Glutamatergic neuron (in vitro differentiated cells): Measurements from ENCODE around the gene LRRC7. TPM values are rescaled to one million over a fixed set of nuclear protein-coding genes. Genes with fewer than 3 reads are reported as not detected.

ENCODE experiments used
- DNase-seq: peaks from one replicate; pipeline ENCODE4 v3.0.0; 2022
- H3K27ac Mint-ChIP-seq: one replicate; pipeline ENCODE4 v1.8.0; 2020; ENCODE audit warnings: mild to moderate bottlenecking, mixed read lengths, inconsistent platforms; ENCODE audit not compliant: unreplicated experiment
- H3K27me3 Mint-ChIP-seq: one replicate; pipeline ENCODE4 v1.8.0; 2020; ENCODE audit warnings: mild to moderate bottlenecking, moderate library complexity, mixed read lengths, inconsistent platforms; ENCODE audit not compliant: unreplicated experiment
- H3K36me3 Mint-ChIP-seq: one replicate; pipeline ENCODE4 v1.8.0; 2020; ENCODE audit warnings: mild to moderate bottlenecking, mixed read lengths, inconsistent platforms; ENCODE audit not compliant: unreplicated experiment
- H3K4me1 Mint-ChIP-seq: one replicate; pipeline ENCODE4 v1.8.0; 2020; ENCODE audit warnings: mild to moderate bottlenecking, low read depth, mixed read lengths, inconsistent platforms; ENCODE audit not compliant: unreplicated experiment
- H3K4me3 Mint-ChIP-seq: one replicate; pipeline ENCODE4 v1.8.0; 2020; ENCODE audit warnings: mild to moderate bottlenecking, mixed read lengths, inconsistent platforms; ENCODE audit not compliant: unreplicated experiment
- H3K9me3 Mint-ChIP-seq: one replicate; pipeline ENCODE4 v1.8.0; 2020; ENCODE audit warnings: mild to moderate bottlenecking, moderate library complexity, mixed read lengths, inconsistent platforms; ENCODE audit not compliant: unreplicated experiment
- CTCF ChIP-seq: fragments of 200-600 bp; sonication (generic); IDR thresholded peaks from one replicate; pipeline ENCODE4 v1.5.0; 2021; ENCODE audit not compliant: partially characterized antibody, unreplicated experiment
- total RNA-seq: library from RNA; stranded (reverse); fragmentation: NEBNext Ultra II Directional; extraction: Animal tissue kit (Norgen Biotek cat#: 25700); gene quantifications from one replicate; pipeline ENCODE4 v1.2.1, GENCODE V29; 2021; ENCODE audit not compliant: unreplicated experiment

LRRC7 gene
- total RNA-seq, 1 donor from 2014 or later = 19.1 TPM

DNA sequence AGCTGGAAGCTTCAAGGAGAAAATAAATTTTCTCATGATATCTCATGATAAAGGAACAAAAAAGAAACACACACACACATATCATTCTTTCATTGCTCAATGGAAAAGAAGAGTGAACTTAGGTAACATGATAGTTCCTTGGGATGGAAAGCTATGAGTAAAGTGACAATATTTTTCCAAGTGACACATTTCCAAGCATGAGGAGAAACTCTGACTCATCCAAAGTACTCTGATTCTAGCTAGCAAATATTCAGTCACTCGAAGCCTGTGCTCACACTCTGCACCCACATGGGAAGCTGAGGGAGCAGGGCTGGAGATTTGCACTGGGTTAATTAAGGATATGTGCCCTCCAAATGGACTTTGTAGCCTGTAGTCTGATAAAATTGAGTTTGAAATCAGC lies 415.3 kb downstream of the LRRC7 start:
- peaks cover 2% of the 10 kb centered on the region for H3K27me3 Mint-ChIP-seq
- no peaks in the 10 kb centered on the region for H3K36me3 Mint-ChIP-seq
- DNase-seq = no peak
- H3K9me3 Mint-ChIP-seq = no peaks in the 10 kb centered on the region
- no peak overlapping the region for H3K4me3 Mint-ChIP-seq
- no peak for TF ChIP-seq CTCF
- no peak overlapping the region for H3K27ac Mint-ChIP-seq
- no peaks in the 10 kb centered on the region for H3K4me1 Mint-ChIP-seq

DNA sequence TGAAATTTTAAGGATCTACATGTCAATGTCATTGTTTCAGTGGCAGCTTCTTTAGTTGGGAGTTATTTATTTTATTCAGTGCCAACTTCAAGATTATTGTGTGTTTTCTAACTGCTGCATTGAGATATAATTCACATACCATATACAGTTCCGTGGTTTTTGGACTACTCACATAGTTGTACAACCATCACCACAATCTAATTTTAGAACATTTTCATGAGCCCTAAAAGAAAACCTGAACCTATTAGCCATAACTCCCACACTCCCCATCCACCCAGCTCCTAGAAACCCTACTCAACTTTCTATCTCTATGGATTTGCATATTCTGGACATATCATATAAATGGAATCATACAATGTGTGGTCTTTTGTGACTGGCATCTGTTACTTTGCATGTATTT lies 417.7 kb downstream of the LRRC7 start:
- TF ChIP-seq CTCF = no peak
- H3K4me3 Mint-ChIP-seq = no peak overlapping the region
- no peak for DNase-seq
- no peaks in the 10 kb centered on the region for H3K9me3 Mint-ChIP-seq
- H3K4me1 Mint-ChIP-seq = no peaks in the 10 kb centered on the region
- H3K27me3 Mint-ChIP-seq = peaks cover 2% of the 10 kb centered on the region
- no peak overlapping the region for H3K27ac Mint-ChIP-seq
- no peaks in the 10 kb centered on the region for H3K36me3 Mint-ChIP-seq

- no peak for DNase-seq
- TF ChIP-seq CTCF = no peak
- no peaks in the 10 kb centered on the region for H3K9me3 Mint-ChIP-seq
Observed at GRCh38 chr1:69985901-69986439, 418.2 kb downstream of the LRRC7 start.

GRCh38 chr1:69987881-69988280 lies 420.2 kb downstream of the LRRC7 start:
- no peaks in the 10 kb centered on the region for H3K9me3 Mint-ChIP-seq
- no peak overlapping the region for H3K27ac Mint-ChIP-seq
- peaks cover 2% of the 10 kb centered on the region for H3K27me3 Mint-ChIP-seq
- H3K4me1 Mint-ChIP-seq = no peaks in the 10 kb centered on the region
- H3K36me3 Mint-ChIP-seq = no peaks in the 10 kb centered on the region
- H3K4me3 Mint-ChIP-seq = no peak overlapping the region
- no peak for TF ChIP-seq CTCF
- DNase-seq = no peak

More at GRCh38 chr1:69985901-69986439, 418.2 kb downstream of the LRRC7 start:
- Mint-ChIP-seq H3K27me3 (peaks cover 2% of the 10 kb centered on the region), H3K4me1 (no peaks in the 10 kb centered on the region), H3K4me3 (no peak overlapping the region), H3K36me3 (no peaks in the 10 kb centered on the region), H3K27ac (no peak overlapping the region)

DNA sequence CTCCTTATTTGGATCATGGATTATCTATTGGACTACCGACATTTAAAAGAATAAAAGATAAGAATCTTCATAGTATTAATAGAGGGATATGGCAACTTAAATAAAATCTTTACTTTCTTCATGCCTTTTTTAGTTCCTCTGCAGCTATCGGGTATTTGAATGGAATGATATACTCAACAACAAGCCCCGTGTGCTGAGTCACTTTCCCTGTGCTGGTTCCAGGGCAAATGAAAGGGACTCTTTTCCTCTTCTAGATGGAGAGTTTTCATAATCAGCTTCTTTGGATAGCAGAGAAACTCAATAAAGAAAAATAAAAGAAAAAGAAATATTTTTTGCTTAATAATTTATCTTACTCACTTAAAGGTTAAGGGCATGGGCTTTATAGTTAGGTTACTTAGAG lies 423.9 kb downstream of the LRRC7 start:
- H3K27ac Mint-ChIP-seq = no peak overlapping the region
- no peaks in the 10 kb centered on the region for H3K9me3 Mint-ChIP-seq
- H3K4me1 Mint-ChIP-seq = no peaks in the 10 kb centered on the region
- H3K27me3 Mint-ChIP-seq = no peaks in the 10 kb centered on the region
- no peak for TF ChIP-seq CTCF
- no peaks in the 10 kb centered on the region for H3K36me3 Mint-ChIP-seq
- no peak overlapping the region for H3K4me3 Mint-ChIP-seq
- DNase-seq = no peak
